HL-60 (cell line): Measurements from ENCODE around the gene CD22.

Experiments used
- DNase-seq, 2 experiments: peaks; one replicate each; pipeline ENCODE4 v3.0.0-alpha.2; 2010 to 2020; ENCODE audit warnings: low read depth in 1 of 2, low spot score in 1 of 2
- H3K27ac ChIP-seq: fragments of 250-450 bp; sonication (Bioruptor Pico); replicated peaks from 2 replicates; pipeline ENCODE4 v1.5.1; 2020; ENCODE audit warnings: mild to moderate bottlenecking, moderate library complexity
- H3K27me3 ChIP-seq: fragments of 250-450 bp; sonication (Bioruptor Pico); 2 replicates; pipeline ENCODE4 v1.5.1; 2021; ENCODE audit warnings: mild to moderate bottlenecking, moderate library complexity; ENCODE audit not compliant: insufficient read depth, poor library complexity, severe bottlenecking
- H3K4me3 ChIP-seq: replicated peaks from 2 replicates; pipeline ENCODE4 v1.5.1; 2011; ENCODE audit warnings: mild to moderate bottlenecking, control low read depth, low read length; ENCODE audit not compliant: insufficient read depth
- CTCF ChIP-seq: IDR thresholded peaks from one replicate; pipeline ENCODE4 v1.5.1; 2011; ENCODE audit warnings: low read length, control low read depth, inconsistent platforms; ENCODE audit not compliant: insufficient read depth
- GABPA ChIP-seq: IDR thresholded peaks from 2 replicates; pipeline ENCODE4 v1.6.1; 2012; ENCODE audit warnings: low read depth
- POLR2AphosphoS5 ChIP-seq: IDR thresholded peaks from 2 replicates; pipeline ENCODE4 v1.6.1; 2012; ENCODE audit warnings: low read depth
- REST ChIP-seq: IDR thresholded peaks from 2 replicates; pipeline ENCODE4 v1.6.1; 2012; ENCODE audit warnings: low read depth; ENCODE audit not compliant: insufficient replicate concordance
- SPI1 ChIP-seq: IDR thresholded peaks from 2 replicates; pipeline ENCODE4 v1.6.1; 2012; ENCODE audit warnings: low read depth, mild to moderate bottlenecking, borderline replicate concordance

CD22 gene

GRCh38 chr19:35365303-35365702 is 36.3 kb downstream of the CD22 start:
- TF ChIP-seq REST (no peak), POLR2AphosphoS5 (no peak), CTCF (no peak), SPI1 (no peak), GABPA (no peak)
- Histone ChIP-seq H3K27me3 (no peaks in the 10 kb centered on the region), H3K4me3 (no peak overlapping the region), H3K27ac (no peak overlapping the region)
- DNase-seq = no peak

GRCh38 chr19:35368378-35368777 is 39.4 kb downstream of the CD22 start:
- Histone ChIP-seq H3K27ac (no peak overlapping the region), H3K27me3 (no peaks in the 10 kb centered on the region), H3K4me3 (no peak overlapping the region)
- DNase-seq = no peak
- TF ChIP-seq CTCF (no peak), SPI1 (no peak), GABPA (no peak), REST (no peak), POLR2AphosphoS5 (no peak)

GRCh38 chr19:35369522-35369921 is 40.5 kb downstream of the CD22 start:
- H3K27ac ChIP-seq = no peak overlapping the region
- no peaks in the 10 kb centered on the region for H3K27me3 ChIP-seq
- H3K4me3 ChIP-seq = no peak overlapping the region
- no peak for DNase-seq
- no peak for TF ChIP-seq REST
- no peak for TF ChIP-seq GABPA
- TF ChIP-seq CTCF = no peak
- no peak for TF ChIP-seq SPI1
- no peak for TF ChIP-seq POLR2AphosphoS5
